K562 (cell line): ENCODE measurements around the gene EEFSEC. TPM values are rescaled to one million over a fixed set of nuclear protein-coding genes. Genes with fewer than 3 reads are reported as not detected.

ENCODE experiments used
- ATAC-seq: fragments of 200-7000 bp; cut with Tn5 transposase; 3 replicates; pipeline ENCODE4 v1.9.1; 2020; ENCODE audit warnings: moderate library complexity
- BruUV-seq: library from RNA; stranded (reverse); fragments of 400-500 nt; replicated peaks from 2 replicates; lab custom pipeline; 2021; lab: Mats Ljungman, UMichigan
- CTCF ChIA-PET: fragments of 300-600 bp; formaldehyde crosslinking; extraction: SDS; loops from one replicate; lab custom pipeline; 2021; ENCODE audit warnings: low intra/inter-chr PET ratio; lab: Yijun Ruan, JAX
- POLR2A ChIA-PET: fragments of 300-600, 350-650 bp; sonication (Branson Sonifier 250); formaldehyde crosslinking; extraction: SDS; loops from one replicate; lab custom pipeline; 2021; ENCODE audit warnings: antibody characterized with exemption, inconsistent platforms; lab: Yijun Ruan, JAX
- DNase-seq, 4 experiments: peaks; one replicate each; pipeline versions ENCODE4 v3.0.0 to v3.0.0-alpha.2; 2011 to 2018; ENCODE audit warnings: low spot score in 3 of 4, mixed read lengths in 3 of 4; ENCODE audit errors: extremely low read depth in 1 of 4
- FAIRE-seq: peaks from 2 replicates; lab custom pipeline; 2011; peaks lifted over from hg19 to GRCh38; lab: Jason Lieb, UNC
- H2AFZ ChIP-seq: 2 replicates; pipeline ENCODE4 v1.6.0; 2011; ENCODE audit warnings: low read depth, low read length, control low read depth, inconsistent platforms
- H3K27ac ChIP-seq: fragments of 200-600 bp; 3 replicates; pipeline ENCODE4 v1.8.0; 2011; ENCODE audit warnings: low read depth, mild to moderate bottlenecking, control low read depth, inconsistent platforms, low read length, moderate library complexity, mixed read lengths; ENCODE audit errors: extremely low read depth
- H3K27me3 ChIP-seq, 2 experiments: fragments of 300-600 bp in 1 of 2; 2 replicates in 1 of 2; 3 replicates in 1 of 2; pipeline versions ENCODE4 v1.6.0 to v1.8.0; 2011; ENCODE audit warnings: inconsistent platforms in 2 of 2, low read length in 2 of 2, mild to moderate bottlenecking in 1 of 2, mixed read lengths in 1 of 2, moderate library complexity in 1 of 2; ENCODE audit not compliant: control insufficient read depth in 2 of 2, insufficient read depth in 2 of 2
- H3K36me3 ChIP-seq: fragments of 300-600 bp; 3 replicates; pipeline ENCODE4 v1.8.0; 2011; ENCODE audit warnings: mild to moderate bottlenecking, low read length, inconsistent platforms; ENCODE audit not compliant: control insufficient read depth, insufficient read depth
- H3K4me1 ChIP-seq, 2 experiments: fragments of 200-600 bp in 1 of 2; replicated peaks in 1 of 2; 2 replicates in 1 of 2; 3 replicates in 1 of 2; pipeline versions ENCODE4 v1.5.1 to v1.8.0; 2011; ENCODE audit warnings: inconsistent platforms in 2 of 2, low read length in 2 of 2, mild to moderate bottlenecking in 1 of 2, mixed read lengths in 1 of 2, moderate library complexity in 1 of 2; ENCODE audit not compliant: control insufficient read depth in 2 of 2, insufficient read depth in 2 of 2
- H3K4me2 ChIP-seq: 2 replicates; pipeline ENCODE4 v1.6.1; 2011; ENCODE audit warnings: low read length, control low read depth, inconsistent platforms, mixed read lengths; ENCODE audit not compliant: insufficient read depth
- H3K4me3 ChIP-seq: fragments of 200-600 bp; sonication (generic), shearing (Covaris generic); 2 replicates; pipeline ENCODE4 v1.5.1; 2016; ENCODE audit warnings: control low read depth, inconsistent platforms
- H3K79me2 ChIP-seq: fragments of 200-600 bp; 3 replicates; pipeline ENCODE4 v1.8.0; 2011; ENCODE audit warnings: low read length, inconsistent platforms; ENCODE audit not compliant: control insufficient read depth, insufficient read depth
- H3K9ac ChIP-seq, 2 experiments: 2 replicates each; pipeline versions ENCODE4 v1.6.0 to v1.6.1; 2011; ENCODE audit warnings: low read depth in 2 of 2, low read length in 2 of 2, control low read depth in 1 of 2, inconsistent platforms in 1 of 2, mild to moderate bottlenecking in 1 of 2, mixed read lengths in 1 of 2; ENCODE audit not compliant: insufficient read depth in 1 of 2
- H3K9me1 ChIP-seq: one replicate; pipeline ENCODE4 v1.6.0; 2011; ENCODE audit warnings: inconsistent platforms, mild to moderate bottlenecking, low read length, moderate library complexity; ENCODE audit not compliant: control insufficient read depth, insufficient read depth
- H3K9me3 ChIP-seq: replicated peaks from 2 replicates; pipeline ENCODE4 v1.5.1; 2011; ENCODE audit warnings: low read depth, low read length, inconsistent platforms; ENCODE audit not compliant: control insufficient read depth, insufficient read depth
- H4K20me1 ChIP-seq: replicated peaks from 2 replicates; pipeline ENCODE4 v1.6.1; 2011; ENCODE audit warnings: low read length, inconsistent platforms, mixed read lengths; ENCODE audit not compliant: control insufficient read depth, insufficient read depth
- BRD4 ChIP-seq: fragments of 200-600 bp; sonication (generic); IDR thresholded peaks from 2 replicates; pipeline ENCODE4 v1.6.1; 2017; ENCODE audit warnings: inconsistent platforms
- CHAMP1 ChIP-seq: fragments of 450-650 bp; IDR thresholded peaks from 2 replicates; pipeline ENCODE4 v1.6.1; 2016; ENCODE audit warnings: mild to moderate bottlenecking
- CHD1 ChIP-seq: fragments of 200-600 bp; sonication (generic); IDR thresholded peaks from one replicate; pipeline ENCODE4 v1.6.1; 2012; ENCODE audit warnings: mild to moderate bottlenecking, moderate library complexity, low read length, inconsistent platforms
- CSDE1 ChIP-seq, 2 experiments: fragments of 450-650 bp; IDR thresholded peaks; 2 replicates each; pipeline ENCODE4 v1.6.1; 2016; ENCODE audit warnings: mild to moderate bottlenecking in 1 of 2
- DLX4 ChIP-seq: fragments of 250-450 bp; sonication (Bioruptor Pico); IDR thresholded peaks from 2 replicates; pipeline ENCODE4 v1.6.1; 2021; ENCODE audit warnings: mild to moderate bottlenecking
- ELF2 ChIP-seq: fragments of 250-450 bp; sonication (Bioruptor Pico); IDR thresholded peaks from 2 replicates; pipeline ENCODE4 v1.5.0; 2021; ENCODE audit warnings: mild to moderate bottlenecking
- NFATC3 ChIP-seq: fragments of 450-650 bp; IDR thresholded peaks from 2 replicates; pipeline ENCODE4 v1.6.1; 2017; ENCODE audit warnings: mild to moderate bottlenecking
- NR3C1 ChIP-seq: sonication (generic); formaldehyde crosslinking; IDR thresholded peaks from 2 replicates; pipeline ENCODE4 v1.8.1; 2022; ENCODE audit warnings: missing genetic modification reagents
- PHB2 ChIP-seq: fragments of 450-650 bp; IDR thresholded peaks from 2 replicates; pipeline ENCODE4 v1.6.1; 2017; ENCODE audit warnings: low read depth
- PHTF2 ChIP-seq: fragments of 250-450 bp; sonication (Bioruptor Pico); IDR thresholded peaks from 2 replicates; pipeline ENCODE4 v1.5.0; 2021; ENCODE audit warnings: mild to moderate bottlenecking
- RBM39 ChIP-seq: fragments of 200-400 bp; formaldehyde crosslinking; optimal IDR thresholded peaks from 2 replicates; pipeline ENCODE3; 2018; ENCODE audit warnings: low read depth, low read length
- TBL1XR1 ChIP-seq, 2 experiments: IDR thresholded peaks; 2 replicates each; pipeline ENCODE4 v1.6.1; 2012; ENCODE audit warnings: improper control_type of control experiment in 2 of 2, low read length in 2 of 2, mild to moderate bottlenecking in 1 of 2
- ZNF347 ChIP-seq: fragments of 450-650 bp; formaldehyde crosslinking; IDR thresholded peaks from 2 replicates; pipeline ENCODE4 v1.4.0; 2020; ENCODE audit warnings: low read depth, mild to moderate bottlenecking, moderate library complexity
- ZNF57 ChIP-seq: fragments of 450-650 bp; formaldehyde crosslinking; IDR thresholded peaks from 2 replicates; pipeline ENCODE4 v1.4.0; 2020; ENCODE audit warnings: mild to moderate bottlenecking, moderate library complexity
- ZNF717 ChIP-seq: fragments of 250-450 bp; sonication (Bioruptor Pico); IDR thresholded peaks from 2 replicates; pipeline ENCODE4 v1.5.0; 2021
- WGBS: fragments of 100-300 bp; shearing (Covaris generic); methylation state at CpG from one replicate; pipeline ENCODE4 v1.1.6; 2016; ENCODE audit warnings: low coverage, mixed read lengths; ENCODE audit not compliant: insufficient coverage; ENCODE audit errors: missing lambda C conversion rate; 5-methylcytosine and 5-hydroxymethylcytosine counted together
- in situ Hi-C: fragments of 300-500 bp; cut with MboI; formaldehyde crosslinking; loops from 4 replicates; pipeline ENCODE4 v1.15.0; 2018; ENCODE audit warnings: inconsistent platforms, mixed read lengths
- intact Hi-C: fragments of 100-400 bp; cut with micrococcal nuclease; formaldehyde crosslinking; loops from 2 replicates; pipeline ENCODE4 v1.14.2; 2022
- polyA plus RNA-seq, 8 experiments: library from polyadenylated mRNA; depleted of rRNA in 4 of 8; stranded (reverse) in 5 of 8; unstranded in 3 of 8; fragments of >200 nt; fragmentation: Nextera tagmentation in 2 of 8; fragmentation: Illumina TruSeq in 1 of 8; extraction: Ambion mirVana in 2 of 8; extraction: Trizol in 1 of 8; gene quantifications; 2 replicates each; pipeline versions ENCODE4 v1.2.1 to v1.2.3, GENCODE V29; 2011 to 2014; ENCODE audit warnings: inconsistent platforms in 1 of 8, missing spikeins in 1 of 8
- total RNA-seq, 7 experiments: library from RNA; depleted of rRNA in 6 of 7; stranded (reverse); fragments of >200 nt in 6 of 7; fragmentation: Illumina TruSeq in 2 of 7; extraction: Trizol in 2 of 7; gene quantifications; 2 replicates each; pipeline versions ENCODE4 v1.2.1 to v1.2.3, GENCODE V29; 2011 to 2021; ENCODE audit warnings: low replicate concordance in 1 of 7
- TF ChIP-seq, protein P1 (sequence below), 2 experiments: fragments of 200-800 bp in 1 of 2; sonication (Bioruptor generic) in 1 of 2; sonication (generic) in 1 of 2; formaldehyde crosslinking in 1 of 2; IDR thresholded peaks in 1 of 2; conservative IDR thresholded peaks in 1 of 2; 2 replicates each; pipeline versions ENCODE4 v1.5.0 to v1.6.1; 2016 to 2020; ENCODE audit warnings: missing compliant biosample characterization in 1 of 2, missing genetic modification characterization in 1 of 2, missing genetic modification reagents in 1 of 2
- TF ChIP-seq, protein P2 (sequence below): sonication (generic); formaldehyde crosslinking; IDR thresholded peaks from 2 replicates; pipeline ENCODE4 v1.8.0; 2022; ENCODE audit warnings: mild to moderate bottlenecking, missing genetic modification reagents

The EEFSEC gene
- total and polyA plus RNA-seq, 9 of the 15 experiments (the other 6 are each of a cell fraction or from before 2014, with no cell fraction given): 0.35 to 11.8 (median 7.7) TPM

- Histone ChIP-seq H4K20me1 (no peaks in the 10 kb centered on the region), H3K9me1 (no peaks in the 10 kb centered on the region), H2AFZ (no peak overlapping the region), H3K27me3 (no peaks in the 10 kb centered on the region), H3K9ac (no peak overlapping the region; a peak in 1 of 4 replicates), H3K79me2 (no peaks in the 10 kb centered on the region), H3K36me3 (no peaks in the 10 kb centered on the region), H3K9me3 (no peaks in the 10 kb centered on the region), H3K4me1 (peaks cover 10 to 38% of the 10 kb centered on the region in 2 experiments; a peak in 3 of 5 replicates), H3K27ac (no peak overlapping the region), H3K4me2 (no peak overlapping the region), H3K4me3 (no peak overlapping the region)
- ChIA-PET CTCF (no interaction called here), POLR2A (no interaction called here)
- in situ Hi-C loops: loop anchor here (10.0 kb wide), 1 partner anchor 218 kb away; no protein-coding TSS in a partner anchor
- FAIRE-seq (no peak), ATAC-seq (no peak), DNase-seq (no peak)
- WGBS: 74% methylated on average over 3 of the region's 7 CpGs
- BruUV-seq: no TSS peak
- intact Hi-C loops: no loop called here
- TF ChIP-seq NFATC3 (no peak), CSDE1 (IDR thresholded peaks at IDR 0.05) (no peak), RBM39 (no peak), CHD1 (no peak), ZNF57 (CRISPR knock-in tag) (no peak), ZNF347 (no peak), ELF2 (CRISPR knock-in tag) (no peak), CHAMP1 (no peak), PHB2 (no peak), NR3C1 (CRISPR knock-in tag) (no peak), TBL1XR1 (IDR thresholded peaks at IDR 0.05; ENCODE audit: low read length in 2 of 2) (no peak), DLX4 (CRISPR knock-in tag) (no peak), PHTF2 (CRISPR knock-in tag) (no peak), ZNF717 (CRISPR knock-in tag) (no peak), BRD4 (no peak)
- TF ChIP-seq, protein P1, sequence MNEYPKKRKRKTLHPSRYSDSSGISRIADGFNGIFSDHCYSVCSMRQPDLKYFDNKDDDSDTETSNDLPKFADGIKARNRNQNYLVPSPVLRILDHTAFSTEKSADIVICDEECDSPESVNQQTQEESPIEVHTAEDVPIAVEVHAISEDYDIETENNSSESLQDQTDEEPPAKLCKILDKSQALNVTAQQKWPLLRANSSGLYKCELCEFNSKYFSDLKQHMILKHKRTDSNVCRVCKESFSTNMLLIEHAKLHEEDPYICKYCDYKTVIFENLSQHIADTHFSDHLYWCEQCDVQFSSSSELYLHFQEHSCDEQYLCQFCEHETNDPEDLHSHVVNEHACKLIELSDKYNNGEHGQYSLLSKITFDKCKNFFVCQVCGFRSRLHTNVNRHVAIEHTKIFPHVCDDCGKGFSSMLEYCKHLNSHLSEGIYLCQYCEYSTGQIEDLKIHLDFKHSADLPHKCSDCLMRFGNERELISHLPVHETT (CRISPR knock-in tag; conservative IDR thresholded peaks at IDR 0.05 in 1 of 2, IDR thresholded peaks at IDR 0.05 in 1 of 2): no peak
- TF ChIP-seq, protein P2, sequence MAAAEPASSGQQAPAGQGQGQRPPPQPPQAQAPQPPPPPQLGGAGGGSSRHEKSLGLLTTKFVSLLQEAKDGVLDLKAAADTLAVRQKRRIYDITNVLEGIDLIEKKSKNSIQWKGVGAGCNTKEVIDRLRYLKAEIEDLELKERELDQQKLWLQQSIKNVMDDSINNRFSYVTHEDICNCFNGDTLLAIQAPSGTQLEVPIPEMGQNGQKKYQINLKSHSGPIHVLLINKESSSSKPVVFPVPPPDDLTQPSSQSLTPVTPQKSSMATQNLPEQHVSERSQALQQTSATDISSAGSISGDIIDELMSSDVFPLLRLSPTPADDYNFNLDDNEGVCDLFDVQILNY (CRISPR knock-in tag): no peak
Observed at GRCh38 chr3:128392818-128393544, 239.7 kb downstream of the EEFSEC start.
